Activated effector memory CD4-positive, alpha-beta T cell treated with Interleukin-2 at 50 U/mL for 16 hours (primary cell): ENCODE data around the gene PGAP1.
"Not testable (repeated sequence)": the region's sequence is repeated elsewhere in the genome, so short reads cannot be mapped to it uniquely, and the experiment has no call there.

Experiments used
- DNase-seq: peaks from one replicate; pipeline ENCODE4 v3.0.0-alpha.2; 2020

The PGAP1 gene

DNA sequence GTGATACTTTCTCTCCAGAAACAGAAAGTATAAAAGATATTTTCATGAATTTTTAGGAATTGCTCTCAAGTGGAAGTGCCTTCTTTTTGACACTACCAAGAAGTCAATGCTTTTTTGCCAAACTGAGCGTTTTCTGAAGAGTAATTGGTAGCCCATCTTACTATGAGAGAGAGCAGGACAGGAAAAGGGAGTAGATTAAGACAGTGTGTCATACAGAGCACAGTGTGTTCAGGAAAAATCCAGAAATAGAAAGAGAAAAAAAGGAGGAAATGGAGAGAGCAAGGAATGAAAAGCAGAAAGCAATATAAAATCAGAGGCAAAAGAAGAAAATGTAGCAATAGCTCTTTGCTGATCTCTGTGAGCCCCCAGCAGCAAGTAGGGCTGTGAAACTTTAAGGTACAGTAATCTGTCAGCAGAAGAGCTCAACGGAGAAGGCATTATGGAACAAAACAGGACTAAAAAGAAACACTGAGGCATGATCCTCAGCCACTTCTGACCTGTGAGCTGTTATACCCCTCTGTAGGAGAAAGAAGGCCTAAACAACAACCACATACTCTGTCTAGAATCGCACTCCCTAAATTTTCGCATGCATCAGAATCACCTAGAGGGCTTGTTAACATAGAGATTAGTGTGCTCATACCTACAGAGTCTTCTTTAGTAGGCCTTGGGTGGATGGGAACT is 15.0 kb upstream of the PGAP1 start:
- no peak for DNase-seq

- DNase-seq = no peak
Measured at GRCh38 chr2:196939371-196939770, 12.9 kb upstream of the PGAP1 start.

DNA sequence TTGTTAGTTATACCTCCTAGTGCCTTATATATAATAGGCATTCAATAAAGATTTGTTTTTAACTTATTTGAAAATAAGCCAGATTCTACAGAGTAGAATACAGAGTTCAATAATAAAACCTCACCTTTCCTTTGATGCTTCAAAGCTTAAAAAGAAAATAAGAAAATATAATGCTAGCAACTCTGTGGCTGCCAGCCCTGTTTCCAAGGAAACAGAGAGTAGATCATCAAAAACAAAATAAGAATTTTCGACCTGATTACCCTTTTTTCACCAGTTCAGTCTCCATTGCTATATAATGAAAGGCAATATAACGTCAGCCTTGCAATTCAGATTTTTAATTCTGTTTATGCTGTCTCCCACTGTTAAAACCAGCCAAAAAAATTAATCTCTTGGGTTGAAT is 8.9 kb upstream of the PGAP1 start:
- no peak for DNase-seq

DNA sequence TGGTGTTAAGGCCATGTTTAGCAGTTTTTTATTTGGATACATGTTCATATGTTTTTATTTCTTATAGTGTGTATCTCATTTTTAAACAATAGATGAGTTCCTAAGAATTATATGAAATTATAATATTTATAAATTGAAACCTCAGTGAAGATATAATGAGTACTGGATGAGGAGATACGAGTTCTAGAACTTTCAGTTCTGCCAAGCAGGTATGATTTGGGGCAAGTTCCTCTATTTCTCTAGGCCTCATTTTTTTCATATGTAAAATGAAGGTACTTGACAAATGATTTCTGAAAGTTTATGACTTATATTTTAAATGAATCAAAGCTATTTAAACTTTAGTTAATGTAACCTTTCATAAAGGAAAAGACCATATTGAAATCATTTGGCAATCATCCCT is 8.2 kb upstream of the PGAP1 start:
- no peak for DNase-seq

- DNase-seq = no peak
Measured at GRCh38 chr2:196931555-196931954, 5.0 kb upstream of the PGAP1 start.

DNA sequence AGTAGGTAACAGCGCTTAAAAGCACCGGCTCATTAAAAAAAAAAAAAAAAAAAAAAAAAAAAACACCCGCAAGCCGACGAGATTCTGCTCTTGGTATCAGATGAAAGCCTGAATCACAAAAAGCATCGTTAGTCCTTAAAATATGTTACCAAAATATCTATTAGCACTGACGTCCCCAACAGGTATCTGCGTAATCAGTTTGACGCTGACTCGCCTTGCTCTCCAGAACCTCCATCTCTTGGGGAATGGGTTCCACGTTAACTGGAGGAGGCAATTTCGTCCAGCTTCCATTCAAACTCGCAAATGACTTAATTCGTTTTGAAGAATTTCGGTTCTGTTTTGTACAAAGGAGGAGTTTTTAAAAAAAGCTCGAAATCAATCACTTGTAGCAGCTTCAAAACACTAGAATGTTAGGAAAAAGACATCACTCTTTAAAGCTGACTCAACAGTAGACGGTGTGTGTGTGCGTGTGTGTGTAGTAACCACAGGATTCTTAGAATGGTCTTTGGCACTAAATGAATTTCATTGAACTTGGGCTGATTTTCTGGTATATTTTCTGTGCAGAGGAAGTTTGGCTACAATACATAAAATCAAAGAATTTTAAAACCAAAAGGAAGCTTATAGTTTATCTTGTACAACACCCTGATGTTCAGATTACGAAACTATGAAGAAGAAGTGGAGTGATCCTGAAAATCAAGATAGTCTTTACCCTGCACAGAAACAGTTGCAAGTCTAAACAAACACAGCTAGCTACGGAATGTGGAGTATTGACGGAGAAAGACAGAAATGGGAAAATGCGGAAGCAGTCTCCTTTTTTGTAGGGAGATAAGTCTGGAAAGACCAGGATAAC is 1.1 kb upstream of the PGAP1 start:
- peak; percentile 13 for DNase-seq

DNA sequence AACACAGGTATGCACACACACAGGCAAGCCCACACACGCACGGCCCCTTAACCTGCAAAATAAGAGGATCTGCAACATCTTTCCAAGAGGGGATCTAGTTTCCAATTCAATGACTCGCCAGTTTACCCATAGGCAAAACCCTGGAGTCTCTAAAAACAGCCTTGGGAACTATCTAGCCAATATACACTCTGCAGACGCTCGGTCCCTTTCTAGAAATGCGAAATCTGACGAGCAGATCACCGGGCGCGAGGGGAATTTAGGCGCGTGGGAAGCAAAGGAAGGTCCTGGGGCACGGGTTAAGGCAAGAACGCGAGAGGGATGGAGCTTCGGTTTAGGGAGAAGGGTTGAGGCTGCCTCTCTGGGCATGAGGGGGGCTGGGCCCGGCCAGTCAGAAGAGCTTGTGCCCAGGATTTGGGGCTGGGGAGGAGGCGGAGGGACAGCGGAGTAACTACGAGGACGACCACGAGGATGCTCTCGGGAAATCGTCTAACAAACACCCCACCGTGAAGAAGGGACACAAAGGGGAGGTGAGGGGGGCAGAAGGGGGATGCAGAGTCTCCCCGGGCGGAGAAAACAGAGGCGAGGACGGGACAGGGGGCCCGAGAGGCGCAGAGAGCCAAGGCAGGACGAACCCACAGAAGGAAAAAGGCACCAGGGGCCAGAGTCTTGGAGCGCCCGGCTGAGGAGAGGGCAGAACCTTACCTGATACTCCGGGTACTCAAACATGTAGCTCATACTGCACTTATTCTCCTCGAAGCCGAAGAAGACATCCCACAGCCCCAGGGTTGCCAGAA is 542 bp downstream of the PGAP1 start:
- DNase-seq = peak; percentile 5

- no peak for DNase-seq
Measured at GRCh38 chr2:196925051-196925767, 1.3 kb downstream of the PGAP1 start.

- DNase-seq = no peak
Measured at GRCh38 chr2:196924051-196924450, 2.5 kb downstream of the PGAP1 start.

DNA sequence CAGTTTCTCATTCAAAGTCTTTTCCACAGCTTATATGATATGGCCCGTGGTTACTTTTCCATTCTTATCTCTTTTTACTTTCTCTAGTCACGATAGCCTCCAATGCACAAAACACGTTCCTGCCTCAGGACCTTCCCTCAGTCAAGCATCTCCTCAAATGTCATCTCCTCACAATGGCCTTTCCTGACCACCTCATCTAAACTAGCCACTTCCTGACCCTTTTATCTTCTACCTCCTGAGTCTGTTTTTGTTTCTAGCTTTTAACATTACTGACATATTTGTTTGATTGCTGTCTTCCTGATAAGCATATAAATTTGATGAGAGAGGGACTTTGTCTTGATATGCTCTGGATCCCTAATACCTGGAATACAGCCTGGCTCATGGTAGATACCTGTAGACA is 7.6 kb downstream of the PGAP1 start:
- DNase-seq = no peak

DNA sequence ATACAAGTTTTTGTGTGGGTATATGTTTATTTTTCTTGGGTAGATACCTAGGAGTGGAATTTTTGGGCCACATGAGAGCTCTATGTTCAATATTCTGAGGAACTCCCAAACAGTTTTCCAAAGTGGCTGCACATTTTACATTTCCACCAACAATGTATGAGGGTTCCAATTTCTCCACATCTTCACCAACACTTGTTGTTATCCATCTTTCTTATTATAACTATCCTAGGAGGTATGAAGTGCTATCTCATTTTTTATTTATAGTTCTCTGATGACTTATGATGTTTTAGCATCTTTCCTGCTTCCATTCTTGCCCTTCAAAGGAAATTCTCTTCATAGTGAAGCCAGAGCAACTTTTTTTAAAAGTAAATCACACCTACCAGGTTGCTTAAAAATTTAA is 8.7 kb downstream of the PGAP1 start:
- DNase-seq = no peak

GRCh38 chr2:196915507-196916189 is 10.9 kb downstream of the PGAP1 start:
- no peak for DNase-seq

- no peak for DNase-seq
Measured at GRCh38 chr2:196914867-196915460, 11.5 kb downstream of the PGAP1 start.

GRCh38 chr2:196913691-196914090 is 12.8 kb downstream of the PGAP1 start:
- no peak for DNase-seq

GRCh38 chr2:196905365-196905764 is 21.1 kb downstream of the PGAP1 start:
- not testable (repeated sequence) for DNase-seq

DNA sequence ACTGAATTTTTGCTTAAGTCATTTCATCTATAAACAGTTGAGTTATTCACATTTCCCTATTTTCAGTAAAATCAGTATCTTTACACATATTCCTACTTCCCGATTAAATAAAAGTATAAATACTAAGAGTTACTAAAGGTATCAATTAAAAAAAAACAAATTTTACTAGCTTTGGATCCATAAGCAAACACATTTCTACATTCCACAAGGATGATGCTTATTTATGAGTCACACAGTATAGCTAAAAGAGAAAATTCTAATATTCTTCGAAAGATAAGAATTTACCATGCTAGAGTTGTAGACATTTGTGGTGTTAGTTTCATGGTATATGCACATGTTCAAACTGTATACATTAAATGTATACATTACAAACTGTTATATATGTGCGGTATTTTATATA is 23.7 kb downstream of the PGAP1 start:
- no peak for DNase-seq

GRCh38 chr2:196900843-196901242 is 25.7 kb downstream of the PGAP1 start:
- DNase-seq = no peak

DNA sequence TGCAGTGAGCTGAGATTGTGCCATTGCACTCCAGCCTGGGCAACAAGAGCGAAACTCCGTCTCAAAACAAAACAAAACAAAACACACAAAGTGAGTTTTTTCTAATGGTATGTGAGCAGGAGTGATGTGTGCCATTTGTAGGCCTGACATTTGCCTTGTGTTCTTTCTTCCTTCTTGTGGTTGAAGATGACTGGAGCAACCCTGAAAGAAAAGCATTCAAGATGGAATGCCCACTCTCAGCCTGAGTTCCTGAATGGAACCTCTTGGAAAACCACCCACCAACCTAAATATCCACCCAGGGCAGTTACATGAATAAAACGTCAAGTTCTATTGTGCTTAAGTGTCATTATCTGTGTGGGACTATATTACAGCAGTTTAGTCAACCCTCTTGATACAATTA is 26.5 kb downstream of the PGAP1 start:
- no peak for DNase-seq

DNA sequence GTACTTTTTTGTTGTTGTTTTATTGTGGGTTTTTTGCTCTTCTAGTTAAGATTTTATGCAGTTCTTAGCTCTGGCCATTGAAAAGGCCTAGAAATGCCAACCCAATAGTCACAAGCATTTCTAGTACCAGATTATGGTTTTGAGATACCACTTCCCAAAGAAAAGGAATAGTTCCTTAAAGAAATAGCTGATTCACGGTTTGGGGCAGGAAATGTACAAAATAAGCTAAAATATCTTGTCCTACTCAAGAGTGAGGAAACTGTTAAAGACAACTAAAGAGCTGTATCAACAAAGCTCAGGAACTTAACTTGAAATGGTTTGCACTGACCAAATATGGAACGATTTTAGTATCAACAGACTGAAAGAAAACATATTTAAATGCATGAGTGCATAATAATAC is 35.4 kb downstream of the PGAP1 start:
- DNase-seq = no peak

DNA sequence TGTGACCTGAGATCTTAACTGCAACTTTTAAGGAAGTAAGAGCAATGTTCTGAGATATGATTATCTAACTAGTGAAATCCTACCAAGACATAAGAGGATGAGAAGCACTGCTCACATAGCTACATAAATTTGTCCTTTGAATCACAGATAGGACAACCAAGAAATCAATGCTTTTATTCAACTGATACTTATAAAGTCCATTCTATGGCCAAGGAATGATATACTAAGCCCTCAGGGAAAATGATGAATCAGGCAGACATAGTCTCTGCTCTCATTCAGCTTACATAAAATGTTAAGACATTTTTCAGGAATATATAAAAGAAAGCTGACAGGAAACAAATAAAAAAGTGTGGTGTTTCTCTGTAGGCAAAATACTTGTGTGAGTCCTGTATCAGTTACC is 39.1 kb downstream of the PGAP1 start:
- DNase-seq = no peak

- no peak for DNase-seq
Measured at GRCh38 chr2:196884368-196884767, 42.1 kb downstream of the PGAP1 start.

DNA sequence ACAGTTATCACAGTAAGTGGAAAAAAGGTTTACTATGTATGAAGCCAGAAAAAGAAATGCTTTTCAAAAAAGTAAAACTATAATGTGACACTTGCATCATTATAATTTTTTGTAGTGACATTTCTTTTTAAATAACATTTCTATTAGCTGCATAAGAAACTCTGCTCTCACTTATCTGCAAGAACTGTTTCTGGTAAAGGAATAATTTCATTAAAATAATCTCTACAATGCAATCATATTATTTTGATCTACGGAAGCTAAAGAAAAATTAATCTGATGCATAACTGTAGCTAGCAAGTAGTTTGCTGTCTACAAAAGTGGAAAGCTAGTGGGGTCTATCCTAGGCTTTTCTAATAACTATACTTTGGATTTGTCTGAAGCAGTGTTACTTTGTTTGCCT is 50.1 kb downstream of the PGAP1 start:
- DNase-seq = no peak
